GM21529 (cell line): ENCODE data around the gene SPACA7.

Experiments
- ATAC-seq: cut with Tn5 transposase; IDR thresholded peaks from one replicate; pipeline ENCODE4 v1.9.1; 2021; ENCODE audit not compliant: unreplicated experiment

Gene SPACA7

DNA sequence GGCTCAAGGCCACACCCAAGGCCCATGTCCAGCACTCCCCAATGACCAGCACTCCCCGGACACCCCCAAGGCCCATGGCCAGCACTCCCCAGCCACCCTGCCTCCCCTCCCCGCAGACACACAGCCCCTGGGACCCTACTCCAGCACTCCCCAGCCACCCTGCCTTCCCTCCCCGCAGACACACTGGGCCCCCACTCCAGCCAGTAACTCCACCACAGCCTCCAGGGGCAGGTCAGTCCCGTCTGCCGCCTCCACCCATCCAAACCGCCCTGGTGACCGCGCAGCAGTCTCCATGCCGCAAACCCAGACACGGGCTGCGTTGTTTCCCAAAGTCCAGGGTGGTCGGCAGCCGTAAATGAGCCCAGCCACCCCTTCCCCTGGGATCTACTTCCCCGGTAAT lies 70.7 kb downstream of the SPACA7 start:
- ATAC-seq: no peak

DNA sequence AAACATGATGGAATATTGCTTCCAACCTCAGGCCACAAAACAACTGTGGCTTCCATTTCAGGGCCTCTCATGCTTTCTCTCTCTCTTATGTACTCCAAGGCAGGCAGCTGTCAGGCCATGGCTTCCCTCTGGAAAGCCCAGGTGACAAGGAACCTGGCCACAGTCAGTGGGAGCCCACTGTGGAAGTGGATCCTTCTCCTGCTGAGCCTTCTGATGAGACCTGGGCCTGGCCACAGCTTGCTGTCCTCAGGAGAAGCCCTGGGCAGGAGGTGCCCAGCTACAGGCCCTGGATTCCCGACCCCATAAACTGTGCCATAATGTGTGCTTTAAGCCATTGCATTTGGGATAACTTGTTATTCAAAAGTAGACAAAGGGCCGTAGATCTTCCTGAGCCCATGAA lies 71.2 kb downstream of the SPACA7 start:
- ATAC-seq: no peak

DNA sequence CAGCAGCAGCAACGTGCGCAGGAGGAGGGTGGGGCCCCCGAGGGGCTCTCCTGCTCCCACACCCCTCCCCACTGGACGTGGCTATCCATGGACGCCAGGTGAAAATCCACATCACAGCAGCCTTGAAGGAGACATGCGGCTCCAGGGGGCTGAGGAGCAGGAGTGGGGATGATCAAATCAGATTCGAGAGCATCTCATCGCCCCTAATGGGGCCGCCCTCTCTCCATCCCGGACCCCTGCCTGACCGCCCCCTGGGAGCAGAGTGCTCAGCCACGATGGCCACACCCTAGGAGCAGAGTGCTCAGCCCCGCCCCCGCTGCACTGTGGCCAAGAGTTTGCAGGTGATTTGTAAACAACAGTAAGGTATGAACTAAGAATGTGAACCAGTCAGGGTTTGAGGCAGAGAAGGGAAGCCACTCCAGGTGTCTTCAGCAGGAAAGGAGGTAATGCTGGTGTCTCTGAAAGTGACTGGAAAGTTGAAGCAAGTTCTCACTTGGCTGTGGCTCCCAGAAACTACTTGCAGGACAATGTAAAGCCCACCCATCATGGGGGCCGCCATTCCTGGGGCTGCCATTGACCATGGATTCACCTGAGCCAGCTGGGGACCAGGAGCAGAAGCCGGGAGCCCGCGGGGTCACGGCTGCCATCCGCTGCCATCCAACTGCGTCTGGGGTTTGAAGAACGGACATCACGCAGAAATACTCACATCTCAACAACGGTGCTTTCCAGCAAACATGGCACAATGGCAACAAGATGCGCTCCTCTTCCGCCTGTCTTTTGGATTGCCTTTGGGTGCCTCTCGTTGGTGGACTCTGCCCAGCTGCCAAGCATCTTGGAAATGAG lies 71.8 kb downstream of the SPACA7 start:
- no peak for ATAC-seq

DNA sequence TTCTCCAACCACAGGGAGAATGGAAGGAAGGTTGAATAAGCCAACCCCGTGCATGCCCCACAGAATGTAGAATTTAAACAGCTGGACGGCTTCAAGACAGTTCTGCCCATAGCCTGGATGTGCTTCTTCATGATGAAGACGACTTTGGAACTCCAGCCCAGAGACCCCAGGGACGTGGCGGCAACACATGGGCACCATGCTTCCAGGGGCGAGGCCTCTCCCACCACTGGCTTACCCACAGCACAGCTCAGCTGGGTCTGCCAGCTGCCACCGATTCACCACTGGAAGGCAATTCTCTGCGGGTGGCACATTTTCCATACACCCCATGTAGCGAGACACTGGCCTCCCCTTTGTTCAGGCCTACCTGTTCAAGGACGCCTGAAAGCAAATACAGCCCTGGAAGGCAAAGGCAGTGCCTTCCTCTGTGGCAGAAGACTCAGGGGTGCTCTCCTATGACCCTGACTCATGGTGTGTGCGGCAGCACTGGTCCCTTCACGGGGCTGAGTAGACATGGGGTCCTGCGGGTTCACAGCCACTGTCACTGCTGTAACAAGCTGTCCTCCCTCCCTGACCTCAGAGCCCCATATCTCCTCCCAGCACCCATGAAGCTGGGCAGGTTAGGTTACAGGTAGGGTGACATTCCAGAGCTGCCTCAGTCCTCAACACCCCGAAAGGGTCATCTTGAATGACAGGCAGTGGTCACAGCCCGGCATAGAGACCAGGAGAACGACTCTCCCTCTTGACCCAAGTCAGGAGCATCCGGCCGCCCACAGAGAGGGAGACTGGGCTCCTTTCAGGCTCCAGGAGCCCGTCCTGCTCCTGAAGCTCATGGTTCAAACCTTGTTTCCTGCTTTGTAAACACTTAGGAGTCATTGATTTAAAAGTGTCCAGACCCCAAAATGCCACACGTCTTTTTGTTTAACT lies 72.7 kb downstream of the SPACA7 start:
- no peak for ATAC-seq

DNA sequence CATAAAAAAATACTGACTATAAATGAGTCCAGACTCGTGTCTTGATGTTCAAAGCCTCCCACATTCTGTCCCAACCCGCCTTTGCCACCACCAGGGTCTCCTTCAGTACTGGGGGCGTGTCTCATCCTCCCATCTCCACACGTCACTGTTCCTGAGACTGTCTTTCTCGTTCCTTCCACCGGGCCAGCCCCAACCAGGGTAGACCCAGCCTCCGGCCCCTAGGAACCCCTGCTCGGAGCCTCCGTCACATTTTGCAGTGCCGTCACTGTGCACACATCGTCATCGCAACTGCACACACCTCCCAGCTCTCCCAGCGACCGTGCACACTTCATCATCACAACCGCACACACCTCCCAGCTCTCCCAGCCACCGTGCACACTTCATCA lies 73.4 kb downstream of the SPACA7 start:
- no peak for ATAC-seq

DNA sequence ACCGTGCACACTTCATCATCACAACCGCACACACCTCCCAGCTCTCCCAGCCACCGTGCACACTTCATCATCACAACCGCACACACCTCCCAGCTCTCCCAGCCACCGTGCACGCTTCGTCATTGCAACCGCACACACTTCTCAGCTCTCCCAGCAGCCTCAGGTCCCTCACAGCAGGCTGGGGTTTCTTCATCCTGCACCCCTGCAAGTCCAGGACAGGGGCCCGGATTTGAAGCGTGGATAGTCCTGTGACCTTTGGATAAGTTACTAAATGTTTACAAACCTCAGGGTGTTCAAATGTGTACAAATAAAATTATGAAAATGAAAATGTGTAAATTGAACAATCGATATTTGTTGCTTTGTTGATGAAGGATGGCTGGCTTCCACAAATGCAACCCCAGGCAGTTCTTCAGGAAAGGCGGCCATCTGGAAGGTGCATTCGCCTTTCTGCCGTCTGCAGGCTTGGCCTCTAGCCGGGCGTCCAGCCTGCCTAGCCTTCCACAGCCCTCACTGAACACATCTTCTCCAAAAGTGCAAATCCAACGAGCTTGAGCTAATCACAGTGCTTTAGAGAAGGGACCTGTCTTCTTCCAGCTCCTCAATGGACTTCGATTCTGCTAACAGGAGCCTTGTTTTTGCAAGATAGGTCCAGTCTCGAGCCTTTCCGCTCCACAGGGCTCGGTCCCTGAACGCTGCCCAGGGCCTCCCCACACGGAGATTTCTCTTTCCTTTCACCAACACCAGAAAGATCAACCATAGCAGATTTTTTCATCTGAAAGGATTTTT lies 74.2 kb downstream of the SPACA7 start:
- no peak for ATAC-seq

DNA sequence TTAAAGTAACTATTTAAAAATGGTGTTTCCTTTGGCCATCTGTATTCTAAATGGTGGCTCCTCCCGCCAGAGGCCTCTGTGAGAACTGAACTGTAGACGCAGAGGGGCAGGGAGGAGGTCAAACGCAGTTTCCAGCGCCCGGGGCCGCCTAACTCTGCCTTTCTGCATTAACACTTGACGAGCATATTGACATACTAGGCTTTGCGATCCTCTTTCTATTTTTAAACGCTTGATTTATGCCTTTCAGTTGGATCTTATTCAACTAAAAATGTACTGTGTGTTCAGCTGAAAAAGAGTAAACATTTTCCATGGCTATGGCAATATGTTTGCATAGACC lies 74.7 kb downstream of the SPACA7 start:
- no peak for ATAC-seq

DNA sequence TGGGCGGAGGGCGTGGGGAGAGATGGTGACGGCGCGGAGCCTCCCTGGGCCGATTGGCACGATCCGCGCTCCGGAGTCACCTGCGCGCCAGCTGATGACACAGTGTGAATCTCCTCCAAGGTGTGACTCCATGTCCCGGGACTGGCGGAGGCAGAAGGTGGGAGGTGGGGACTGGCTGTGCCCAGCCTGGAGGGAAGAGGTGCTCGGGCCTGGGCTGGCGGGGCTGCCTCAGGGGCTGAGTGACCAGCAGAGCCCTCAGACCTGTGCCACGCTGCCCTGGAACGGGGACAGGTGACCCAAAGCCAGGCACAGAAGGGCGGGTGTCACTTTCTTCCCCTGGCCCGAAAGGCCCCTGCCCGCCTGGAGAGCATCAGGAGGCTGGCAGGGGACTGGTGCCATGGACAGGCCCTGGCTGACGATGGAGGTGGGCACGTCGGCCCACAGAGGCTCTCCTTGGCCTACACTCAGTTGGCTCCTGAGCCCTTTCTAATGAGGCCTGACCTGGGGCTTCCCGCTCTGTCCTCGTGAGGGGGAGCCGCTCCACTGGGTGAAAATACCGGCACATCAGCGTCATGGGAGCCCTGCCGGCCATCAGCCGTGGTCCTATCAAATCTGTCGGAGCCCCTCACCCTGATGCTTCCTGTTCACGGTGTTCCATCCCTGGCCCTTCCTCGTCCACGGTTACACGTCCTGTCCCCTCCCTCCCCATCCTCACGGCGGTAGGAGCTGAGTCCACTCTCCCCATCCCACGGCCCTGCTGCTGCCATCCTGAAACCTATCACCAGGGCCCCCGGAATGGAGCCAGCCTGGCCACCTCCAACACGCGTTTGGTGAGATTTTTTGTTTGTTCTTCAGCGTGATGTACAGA lies 75.6 kb downstream of the SPACA7 start:
- no peak for ATAC-seq

DNA sequence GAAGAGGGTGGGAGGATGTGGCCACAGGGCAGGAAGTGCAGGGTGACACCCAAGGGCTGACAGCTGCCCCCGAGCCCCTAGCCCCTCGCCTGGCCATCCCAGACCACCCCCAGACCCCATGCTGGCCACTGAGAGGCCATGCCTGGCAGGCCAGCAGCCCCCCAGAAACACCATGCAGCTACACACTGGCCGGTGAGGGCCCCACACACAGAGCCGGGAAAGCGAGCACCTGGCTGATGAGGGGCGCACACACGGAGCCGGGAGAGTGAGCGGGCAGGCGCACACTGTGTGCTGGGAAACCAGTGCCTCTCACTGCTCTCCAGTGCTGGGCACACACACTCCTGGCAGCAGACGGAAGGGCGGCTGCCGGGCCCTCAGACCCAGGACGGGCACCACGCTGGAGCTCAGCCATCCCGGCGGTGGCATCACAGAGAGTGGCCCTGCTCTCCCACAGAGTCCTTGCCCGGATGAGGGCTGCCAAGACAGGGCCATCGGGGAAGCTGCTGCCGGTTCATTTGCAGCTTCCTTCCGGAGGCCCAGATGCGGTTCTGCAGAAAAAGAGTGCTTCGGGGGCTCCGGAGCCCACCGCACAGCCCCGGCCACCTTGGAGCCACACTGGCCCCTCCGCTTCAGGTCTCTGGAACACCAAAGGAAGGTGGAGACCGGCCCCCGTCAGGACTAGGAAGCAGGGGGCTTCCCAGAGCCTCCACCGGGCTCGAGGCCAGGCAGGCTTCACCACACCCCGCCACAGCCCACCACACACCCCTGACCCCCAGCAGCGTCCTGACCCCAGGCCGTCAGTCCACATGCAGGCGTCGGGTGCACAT lies 76.4 kb downstream of the SPACA7 start:
- ATAC-seq: no peak

DNA sequence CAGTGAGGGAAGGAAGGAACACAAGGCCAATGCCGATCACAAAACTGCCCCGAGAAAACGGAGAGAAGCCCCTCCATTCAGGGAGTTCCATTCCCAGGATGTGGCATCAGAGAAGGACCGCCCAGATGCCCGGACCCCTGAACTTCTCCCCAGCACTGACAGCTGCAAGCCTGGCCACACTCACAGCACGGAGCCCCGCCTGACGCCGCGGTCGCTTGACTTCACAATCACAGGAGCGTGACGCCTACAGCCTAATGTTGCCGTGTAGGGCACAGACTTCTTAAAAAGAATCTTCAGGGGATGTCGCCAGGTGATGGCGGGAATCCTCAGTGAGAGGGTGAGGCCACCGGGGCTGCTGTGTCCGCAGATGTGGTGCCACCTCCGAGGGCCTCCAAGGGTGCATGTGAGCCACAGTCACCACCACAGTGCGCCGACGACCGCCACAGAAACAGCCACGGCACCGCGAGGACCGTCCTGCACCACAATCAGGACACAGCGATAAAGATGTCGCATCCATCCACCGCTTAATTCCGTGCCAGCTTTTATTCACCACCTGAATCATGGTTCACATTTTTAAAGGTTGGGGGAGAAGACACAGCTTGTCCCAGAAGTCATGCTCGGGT lies 77.2 kb downstream of the SPACA7 start:
- no peak for ATAC-seq

DNA sequence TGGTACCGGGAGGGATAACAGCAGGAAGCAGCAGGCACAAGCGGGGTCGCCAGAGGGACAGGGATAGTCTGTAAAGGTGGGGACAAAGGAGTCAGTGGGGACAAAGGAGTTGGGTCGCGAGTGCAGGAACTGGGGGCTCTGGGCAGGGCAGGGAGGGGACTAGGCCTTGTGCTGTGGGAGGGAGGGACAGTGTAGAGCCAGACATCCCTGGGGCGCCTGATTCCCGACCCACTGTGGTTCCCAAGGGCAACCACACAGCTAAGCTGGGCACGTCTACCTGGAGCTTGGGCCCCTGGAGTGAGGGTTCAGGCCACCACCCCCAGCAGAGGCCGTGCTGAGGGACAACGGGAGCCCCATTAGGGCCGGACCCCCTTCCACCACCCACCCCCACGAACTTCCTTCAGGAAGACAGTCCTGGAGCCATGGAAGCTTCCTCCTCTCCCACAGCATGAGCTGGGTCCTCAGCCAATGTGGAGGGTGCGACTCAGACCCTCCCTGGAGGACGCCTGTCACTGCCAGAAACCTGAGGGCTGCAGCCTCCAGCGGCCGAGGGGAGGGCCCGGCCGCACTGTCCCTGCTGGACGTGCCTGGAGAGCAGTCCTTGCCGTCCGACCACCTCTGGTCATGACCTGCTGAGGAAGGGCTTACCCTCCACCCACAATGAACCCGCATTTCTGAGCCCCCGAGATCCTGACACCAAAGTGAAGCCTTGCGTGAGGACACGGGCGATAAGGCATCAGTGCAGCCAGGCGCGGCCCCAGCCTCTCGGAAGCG lies 77.9 kb downstream of the SPACA7 start:
- no peak for ATAC-seq

DNA sequence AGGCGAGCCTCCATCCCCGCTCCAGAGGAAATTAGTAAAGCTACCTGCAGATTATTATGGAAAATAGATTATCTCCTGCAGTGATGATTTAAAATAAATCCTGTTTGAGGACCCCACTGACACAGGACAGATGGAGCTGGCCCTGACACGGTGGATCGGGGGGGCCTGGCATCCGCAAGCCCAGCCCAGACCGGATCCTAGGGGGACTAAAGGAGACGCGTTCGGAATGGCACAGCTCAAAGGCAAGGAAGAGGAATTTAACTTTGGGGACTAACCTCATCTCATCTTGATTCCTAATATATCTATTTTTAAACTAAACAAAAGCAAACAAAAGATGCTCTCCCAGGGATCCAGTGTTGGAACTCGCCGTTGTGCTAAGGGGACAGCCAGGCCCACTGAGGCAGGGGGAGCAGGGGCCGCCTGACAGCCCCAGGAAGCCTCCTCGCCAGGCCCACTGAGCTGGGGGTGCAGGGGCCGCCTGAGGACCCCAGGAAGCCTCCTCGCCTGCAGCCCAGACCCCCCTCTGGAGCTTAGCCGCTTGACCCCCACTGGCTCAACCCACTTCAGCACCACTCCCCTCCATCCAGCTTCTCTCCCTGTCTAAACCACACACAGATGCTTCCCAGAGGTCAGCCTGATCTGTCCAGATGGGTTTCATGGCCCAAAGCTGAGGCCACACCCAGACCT lies 78.6 kb downstream of the SPACA7 start:
- no peak for ATAC-seq

DNA sequence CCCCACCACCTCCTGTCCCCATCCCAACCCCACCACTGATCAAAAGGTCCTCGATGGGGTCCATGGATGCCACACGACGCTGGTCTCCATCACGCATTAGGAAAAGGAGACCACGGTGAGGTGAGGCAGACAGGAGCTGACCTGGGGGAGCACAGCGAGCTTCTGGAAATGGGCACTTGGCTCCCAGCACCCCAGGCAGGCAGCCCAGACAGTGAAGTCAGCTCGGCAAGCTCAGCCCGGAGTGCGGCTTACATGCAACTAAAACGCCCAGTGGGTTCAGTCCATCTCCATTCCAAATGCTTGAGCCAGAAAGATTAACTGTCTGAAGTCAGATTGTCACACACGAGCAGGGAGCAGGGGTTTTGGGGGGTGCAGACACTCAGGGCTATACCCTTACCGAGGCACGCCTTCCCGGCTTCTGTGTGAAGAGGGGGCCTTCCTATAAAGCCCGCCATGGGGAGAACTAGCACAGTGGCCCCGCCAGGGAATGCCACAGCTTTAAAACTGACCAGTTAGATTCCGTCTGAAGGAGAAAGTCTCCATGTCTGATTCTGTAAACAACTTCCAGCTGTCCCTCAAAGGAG lies 79.4 kb downstream of the SPACA7 start:
- no peak for ATAC-seq

DNA sequence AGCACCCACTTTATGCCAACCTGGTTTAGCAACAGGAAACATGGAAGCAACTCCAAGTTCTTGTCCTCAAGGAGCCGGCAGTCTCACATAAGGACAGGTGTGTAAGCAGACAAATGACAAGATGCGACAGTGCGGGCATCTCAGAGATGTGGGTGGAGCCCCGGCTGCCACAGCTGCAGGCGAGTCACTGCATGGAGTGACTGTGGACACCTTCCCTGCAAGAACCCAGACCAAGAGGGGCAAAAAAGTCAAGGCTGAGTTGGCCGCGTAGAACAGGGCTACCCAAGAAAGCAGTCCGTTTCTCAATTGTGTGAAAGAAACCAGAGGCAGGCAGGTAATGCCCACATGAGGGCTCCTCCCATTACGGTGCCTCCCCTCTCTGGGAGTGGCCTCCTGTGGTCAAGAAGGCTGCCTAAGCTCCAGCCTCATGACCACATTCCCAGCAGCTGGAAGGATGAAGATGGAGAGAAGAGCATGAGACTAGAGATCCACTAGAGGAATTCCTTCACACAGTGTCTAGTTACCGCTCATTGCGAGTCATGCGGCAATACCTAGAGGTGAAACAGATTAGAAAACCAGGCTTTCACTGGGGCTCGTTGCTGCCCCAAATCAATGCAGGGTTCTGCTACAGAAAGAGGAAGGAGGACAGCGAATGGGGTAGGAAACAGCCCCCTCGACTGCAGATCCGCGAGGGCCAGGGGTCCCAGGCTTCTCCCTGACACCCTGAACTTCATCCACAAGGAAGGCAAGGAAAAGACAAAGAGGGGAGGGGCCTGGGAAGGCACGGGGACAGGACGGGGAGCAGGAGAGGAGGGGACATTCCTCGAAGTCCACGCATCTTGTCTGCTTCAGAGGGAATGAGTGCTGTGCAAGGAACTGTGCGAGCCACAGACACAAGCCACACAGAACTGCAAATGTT lies 80.2 kb downstream of the SPACA7 start:
- ATAC-seq: no peak

DNA sequence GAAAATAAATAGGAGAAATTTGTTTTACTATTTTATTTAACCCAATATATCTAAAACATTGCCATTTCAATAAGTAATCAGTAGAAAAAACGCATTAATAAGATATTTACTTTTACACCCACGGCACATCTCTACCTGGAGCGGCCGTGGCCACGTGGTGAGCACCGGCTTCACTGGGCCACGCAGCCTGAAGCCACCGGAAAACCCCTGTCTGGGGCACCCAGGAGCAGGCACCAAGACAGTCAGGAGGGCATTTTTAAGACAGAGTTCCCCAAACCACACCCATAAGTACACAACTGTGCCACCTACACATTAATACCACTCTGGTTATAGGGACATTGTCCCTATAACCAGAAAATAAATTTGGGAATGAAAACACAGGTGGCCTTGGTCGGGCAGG lies 80.9 kb downstream of the SPACA7 start:
- ATAC-seq: no peak

DNA sequence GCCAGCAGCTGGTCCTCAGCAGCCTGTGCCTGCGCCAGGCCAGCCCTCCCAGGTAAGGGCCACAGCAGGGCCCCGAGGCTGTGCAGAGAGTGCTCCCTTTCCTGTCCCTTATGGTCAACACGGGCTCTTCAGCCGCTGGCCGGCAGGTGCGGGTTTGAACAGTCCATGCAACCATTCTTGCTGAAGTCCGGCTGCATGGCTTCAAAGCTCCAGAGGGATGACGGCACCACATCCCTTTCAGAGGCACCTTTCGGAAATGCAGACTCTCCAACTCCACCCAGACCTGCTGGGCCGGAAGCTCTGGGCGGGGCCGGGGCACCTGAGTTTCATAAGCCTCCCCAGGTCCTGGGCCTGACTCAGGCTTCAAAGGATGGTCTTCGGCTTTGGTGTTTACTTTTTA lies 81.3 kb downstream of the SPACA7 start:
- no peak for ATAC-seq
